ENCODE results near the gene USP34. TPM values are rescaled to one million over a fixed set of nuclear protein-coding genes. Genes with fewer than 3 reads are reported as not detected.

The USP34 gene
- total and polyA plus RNA-seq, 2 experiments from 2014 or later = 81.8 to 157 TPM

GRCh38 chr2:61456746-61457420, 14.0 kb downstream of the USP34 start:
- no peak overlapping the region for H3K27ac Mint-ChIP-seq
- Histone ChIP-seq H3K79me2 (replicated peaks; ENCODE audit: insufficient read depth) (peaks cover 100% of the 10 kb centered on the region), H3K27me3 (ENCODE audit: insufficient read depth) (no peaks in the 10 kb centered on the region), H3K4me1 (ENCODE audit: insufficient read depth) (no peaks in the 10 kb centered on the region; the same call in 1 of the 2 replicates), H4K20me1 (replicated peaks; ENCODE audit: insufficient read depth) (peaks cover 78% of the 10 kb centered on the region), H3K4me3 (no peak overlapping the region), H3K27ac (ENCODE audit: low read depth) (peak overlapping the region; percentile 7; the same call in 1 of the 2 replicates), H3K36me3 (ENCODE audit: insufficient read depth) (no peaks in the 10 kb centered on the region), H3F3A (replicated peaks; ENCODE audit: low read depth) (no peaks in the 10 kb centered on the region), H2AFZ (no peak overlapping the region), H3K9me2 (ENCODE audit: insufficient read depth) (no peaks in the 10 kb centered on the region), H3K4me2 (no peak overlapping the region)
- H3K4me3 Mint-ChIP-seq = no peak overlapping the region
- H3K27me3 Mint-ChIP-seq (ENCODE audit: insufficient read depth, low read depth, poor library complexity) = peaks cover 5% of the 10 kb centered on the region
- peaks cover 7% of the 10 kb centered on the region; the same call in 1 of the 3 replicates for H3K36me3 Mint-ChIP-seq (ENCODE audit: low read depth)
- no peaks in the 10 kb centered on the region; the same call in 2 of the 3 replicates for H3K4me1 Mint-ChIP-seq
- TF ChIP-seq ZNF331 (CRISPR knock-in tag; IDR thresholded peaks at IDR 0.05; ENCODE audit: low read depth) (no peak), ETS1 (IDR thresholded peaks at IDR 0.05) (no peak), ZNF462 (CRISPR knock-in tag; IDR thresholded peaks at IDR 0.05) (no peak), CTCF (conservative IDR thresholded peaks at IDR 0.05; ENCODE audit: low read depth in 2 of 2) (no peak), CREB1 (CRISPR knock-in tag; IDR thresholded peaks at IDR 0.05; ENCODE audit: low read depth) (no peak), ZNF114 (CRISPR knock-in tag; IDR thresholded peaks at IDR 0.05) (no peak), REST (IDR thresholded peaks at IDR 0.05; ENCODE audit: unreplicated experiment) (no peak), NANOG (IDR thresholded peaks at IDR 0.05; ENCODE audit: borderline replicate concordance) (no peak), EZH2 (IDR thresholded peaks at IDR 0.05; ENCODE audit: low read depth, unreplicated experiment) (no peak), STAT1 (IDR thresholded peaks at IDR 0.05; ENCODE audit: unreplicated experiment) (no peak), EZH2phosphoT487 (IDR thresholded peaks at IDR 0.05; ENCODE audit: unreplicated experiment) (no peak), JUNB (IDR thresholded peaks at IDR 0.05; ENCODE audit: unreplicated experiment) (no peak), POLR2AphosphoS5 (IDR thresholded peaks at IDR 0.05; ENCODE audit: low read depth) (no peak)
- DNase-seq (ENCODE audit: low spot score) = no peak
- H3K9me3 Mint-ChIP-seq = no peaks in the 10 kb centered on the region
- no peak for ATAC-seq
